Activated CD4-positive, alpha-beta T cell treated with anti-CD3 and anti-CD28 coated beads, Interleukin-2, amount 50 U/mL, for 4 hours (primary cell): ENCODE data around the gene MTSS2.

Source experiments
- DNase-seq, 2 experiments: peaks; one replicate each; pipeline ENCODE4 v3.0.0-alpha.2; 2020

Gene MTSS2

DNA sequence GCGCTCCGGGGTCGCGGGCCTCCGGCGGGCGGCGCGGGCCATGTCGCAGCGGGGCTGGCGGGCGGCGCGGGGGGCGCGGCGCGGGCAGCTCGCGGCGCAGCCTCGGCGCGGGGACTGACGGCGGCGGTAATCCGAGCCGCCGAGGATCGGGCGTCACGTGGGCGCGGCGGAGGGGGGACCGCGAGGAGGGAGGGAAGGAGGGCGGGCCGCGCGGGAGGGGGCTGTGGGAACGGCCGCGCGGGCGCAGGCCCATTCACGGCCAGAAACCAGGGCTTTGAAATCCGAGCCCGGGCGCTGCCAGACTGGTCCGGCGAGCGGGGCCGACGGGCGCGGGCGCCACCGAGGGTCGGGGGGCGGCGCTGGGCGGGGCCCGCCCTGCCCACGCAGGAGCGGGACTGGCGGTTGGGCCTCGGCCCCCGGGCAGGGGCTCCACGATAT, at the start of gene MTSS2:
Gene MTSS2, minus strand, starts transcription at position 116 of the 438 bp plus-strand sequence. CDS start 262 bp downstream, outside the sequence.
- no peak for DNase-seq

GRCh38 chr16:70735141-70735979, 49.5 kb upstream of the MTSS2 start:
- no peak for DNase-seq

GRCh38 chr16:70734522-70735095, 48.8 kb upstream of the MTSS2 start:
- no peak for DNase-seq

GRCh38 chr16:70730944-70731343, 45.1 kb upstream of the MTSS2 start:
- no peak for DNase-seq

DNA sequence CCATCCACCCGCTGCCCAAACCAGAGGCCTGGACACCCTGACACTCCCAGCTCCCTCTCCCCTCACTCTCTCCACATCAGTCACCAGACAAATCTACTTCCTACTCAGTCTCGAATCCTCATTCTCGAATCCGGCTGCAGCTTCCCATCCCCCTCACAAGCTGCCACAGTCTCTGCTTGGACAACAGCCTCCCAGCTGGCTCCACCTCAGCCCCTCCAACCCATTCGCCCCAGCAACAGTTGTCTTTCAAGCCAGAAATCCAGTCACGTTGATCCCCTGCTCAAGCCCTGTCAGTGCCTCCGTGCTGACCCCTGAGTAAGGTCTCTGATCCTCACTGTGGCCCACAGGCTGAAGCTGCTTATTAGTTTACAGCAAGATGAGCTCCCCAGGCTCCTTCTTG, 44.2 kb upstream of the MTSS2 start:
- no peak for DNase-seq

GRCh38 chr16:70729292-70729691, 43.4 kb upstream of the MTSS2 start:
- DNase-seq: no peak

DNA sequence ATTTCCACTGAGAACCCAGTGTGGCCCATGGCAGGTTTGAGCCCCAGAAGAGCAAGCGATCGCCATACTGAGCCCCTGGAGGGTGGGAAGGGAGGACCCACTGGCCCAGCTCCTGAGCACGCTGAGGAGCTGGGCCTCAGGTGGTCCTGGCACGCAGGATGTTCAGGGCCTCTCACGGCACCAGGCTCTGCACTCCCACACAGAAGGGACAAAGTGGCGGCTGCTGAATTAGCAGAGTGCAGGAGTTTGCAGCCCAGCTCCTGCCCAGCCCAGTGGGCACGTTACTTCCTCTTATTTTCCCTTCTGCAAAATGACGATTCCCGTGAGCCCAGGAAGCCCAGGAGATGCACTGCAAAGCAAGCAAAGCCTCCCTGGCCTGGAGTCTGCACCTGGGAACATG, 42.3 kb upstream of the MTSS2 start:
- DNase-seq: no peak

DNA sequence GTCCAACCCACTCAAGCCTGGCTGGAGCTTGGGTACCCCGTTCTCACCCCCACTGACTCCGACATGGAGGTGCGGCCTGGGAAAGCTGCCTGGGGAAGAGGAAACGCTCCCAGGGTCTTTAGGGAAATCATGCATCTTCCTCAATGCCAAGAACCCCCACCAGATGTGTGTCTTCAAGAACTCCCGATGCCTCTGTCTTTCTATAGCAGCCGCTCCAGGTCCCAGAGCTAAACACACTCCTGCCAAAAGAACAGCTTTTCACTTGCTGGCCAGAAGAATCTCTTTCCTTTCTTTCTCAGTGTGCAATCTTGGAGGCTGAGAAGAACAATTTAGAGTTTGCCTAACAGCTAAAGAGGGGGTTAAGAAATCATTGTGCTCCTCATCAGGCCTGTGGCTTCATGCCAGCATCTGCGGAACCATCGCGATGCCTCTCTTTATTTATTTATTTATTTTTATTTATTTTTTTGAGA, 41.1 kb upstream of the MTSS2 start:
- DNase-seq: no peak

GRCh38 chr16:70725912-70726828, 40.3 kb upstream of the MTSS2 start:
- DNase-seq: no peak

DNA sequence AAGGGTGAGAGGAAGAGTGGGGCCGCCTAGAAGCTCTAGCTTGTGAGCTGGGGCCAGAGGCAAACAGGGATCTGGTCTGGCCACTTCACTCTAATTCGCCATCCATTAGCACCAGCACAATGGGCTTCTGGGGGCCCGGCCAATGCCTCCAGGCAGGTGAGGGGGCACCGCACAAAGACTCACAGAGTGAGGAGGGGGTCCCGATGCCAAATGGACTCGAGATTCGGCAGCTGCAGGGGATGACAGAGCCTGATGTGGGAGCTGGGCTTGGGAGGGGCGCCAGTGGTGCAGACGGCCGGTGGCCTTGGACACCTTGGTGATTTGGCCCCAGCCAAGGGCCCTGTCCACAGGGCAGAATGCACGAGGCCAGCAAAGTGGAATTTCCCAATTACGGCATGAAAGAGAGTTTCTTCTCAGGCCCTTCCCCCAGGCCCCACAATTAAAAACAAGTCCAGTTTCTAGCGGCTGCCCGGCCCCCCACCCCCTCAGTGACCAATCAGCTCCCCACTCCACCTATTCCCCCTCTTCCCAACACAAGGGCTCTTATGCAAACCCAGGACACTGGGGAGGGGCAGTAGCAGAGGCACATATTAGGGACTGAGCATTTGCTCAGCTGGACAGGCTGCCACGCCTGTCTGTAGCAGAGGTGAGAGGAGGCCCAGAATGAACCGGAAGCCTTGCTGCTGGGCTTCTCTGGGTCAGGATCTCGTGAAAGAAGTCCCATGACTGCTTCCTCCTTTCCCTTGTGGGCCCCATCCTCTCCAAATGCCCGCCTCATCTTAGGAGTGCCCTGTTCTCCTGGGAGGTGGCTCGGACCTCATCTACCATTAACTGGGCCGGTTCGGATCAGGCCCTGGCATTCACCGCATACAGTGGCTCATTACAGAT, 39.4 kb upstream of the MTSS2 start:
- no peak for DNase-seq

DNA sequence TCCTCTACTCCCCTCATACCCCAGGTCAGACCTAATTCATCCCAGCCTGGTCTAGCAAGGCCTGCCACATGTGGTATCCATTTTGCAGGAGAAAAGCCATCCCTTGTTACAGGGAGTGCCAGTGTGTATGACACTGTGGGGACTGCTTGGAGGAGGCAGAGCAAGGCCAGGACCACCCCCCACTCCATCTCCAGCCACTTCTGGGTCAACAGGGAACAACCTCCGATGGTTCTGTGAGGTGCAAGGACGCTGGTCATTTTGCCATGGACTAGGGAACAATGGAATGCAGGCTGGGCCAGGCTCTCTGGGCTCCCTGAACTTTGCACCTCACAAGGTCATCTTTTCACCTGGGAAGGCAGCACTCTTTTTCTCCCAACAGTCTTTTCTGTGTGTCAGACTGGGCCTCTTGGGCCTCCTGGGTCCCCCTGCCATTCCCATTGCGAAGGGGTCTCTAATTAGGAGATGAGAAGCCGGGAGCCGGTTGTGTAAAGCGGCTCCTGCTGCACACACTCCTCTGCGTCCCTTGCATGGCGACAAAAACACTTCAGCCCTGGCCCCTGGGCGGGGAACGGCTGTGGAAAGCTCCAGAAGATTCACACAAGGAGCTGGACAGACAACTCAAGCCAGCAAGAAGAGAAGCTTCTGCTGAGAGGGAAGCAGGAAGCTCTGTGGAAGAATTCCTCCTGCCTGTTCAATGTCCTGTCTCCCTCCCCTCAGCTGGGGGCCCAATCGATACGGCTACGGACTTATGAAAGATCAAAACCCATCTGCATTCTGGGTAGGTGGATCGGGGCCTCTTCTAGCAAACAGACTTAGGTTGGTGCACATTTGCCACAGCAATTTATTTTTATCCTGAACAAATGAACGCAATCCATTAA, 38.5 kb upstream of the MTSS2 start:
- no peak for DNase-seq

GRCh38 chr16:70723740-70724145, 37.9 kb upstream of the MTSS2 start:
- no peak for DNase-seq

GRCh38 chr16:70721202-70721963, 35.5 kb upstream of the MTSS2 start:
- no peak for DNase-seq

DNA sequence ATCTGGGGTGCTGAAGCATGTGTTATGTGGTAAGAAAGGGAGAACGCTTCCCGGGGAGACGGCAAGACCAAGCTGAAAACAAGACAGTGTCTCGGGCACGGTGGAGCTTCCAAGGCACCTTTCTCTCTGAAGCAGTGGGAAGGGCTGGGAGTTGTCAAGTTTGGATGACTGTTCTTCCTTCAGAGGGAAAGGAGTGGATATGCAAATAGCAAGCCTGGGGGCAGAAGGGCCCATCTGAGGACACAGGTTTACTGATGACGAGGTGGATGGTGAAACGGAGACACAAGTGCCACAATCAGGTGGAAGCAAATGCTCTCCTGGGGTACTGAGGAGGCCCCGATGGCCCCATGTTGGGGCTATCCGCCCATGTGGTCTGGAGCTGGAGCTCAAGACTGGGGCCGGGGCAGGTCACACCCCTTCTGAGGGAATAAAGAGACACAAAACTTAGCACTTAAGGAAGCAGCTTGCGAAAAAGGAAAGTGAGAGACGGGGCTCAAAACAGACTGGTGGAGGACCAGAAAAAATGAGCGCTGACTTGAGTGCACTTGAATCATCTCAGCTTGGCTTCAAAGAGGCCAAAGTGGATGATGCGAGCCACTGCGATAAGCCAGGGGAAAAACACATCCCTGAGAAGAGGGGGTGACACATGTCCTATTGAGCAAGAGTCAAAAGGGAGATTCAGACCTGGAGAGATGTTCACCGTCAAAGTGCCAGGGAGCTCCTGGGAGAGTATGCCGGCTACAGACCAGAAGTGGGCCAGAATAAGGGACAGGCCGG, 34.8 kb upstream of the MTSS2 start:
- no peak for DNase-seq

- DNase-seq: no peak
Measured at GRCh38 chr16:70717065-70717464, 31.2 kb upstream of the MTSS2 start.

- DNase-seq: no peak
Measured at GRCh38 chr16:70715860-70716357, 30.1 kb upstream of the MTSS2 start.

- no peak for DNase-seq
Measured at GRCh38 chr16:70715055-70715858, 29.4 kb upstream of the MTSS2 start.

GRCh38 chr16:70714581-70715054, 28.8 kb upstream of the MTSS2 start:
- no peak for DNase-seq
